GM19351 (cell line): Measurements from ENCODE around the gene HOXB4.
"Not testable (repeated sequence)": the region's sequence is repeated elsewhere in the genome, so short reads cannot be mapped to it uniquely, and the experiment has no call there.

Source experiments
- ATAC-seq: cut with Tn5 transposase; IDR thresholded peaks from one replicate; pipeline ENCODE4 v1.9.1; 2021; ENCODE audit warnings: mild to moderate bottlenecking, moderate library complexity; ENCODE audit not compliant: unreplicated experiment

Gene HOXB4

DNA sequence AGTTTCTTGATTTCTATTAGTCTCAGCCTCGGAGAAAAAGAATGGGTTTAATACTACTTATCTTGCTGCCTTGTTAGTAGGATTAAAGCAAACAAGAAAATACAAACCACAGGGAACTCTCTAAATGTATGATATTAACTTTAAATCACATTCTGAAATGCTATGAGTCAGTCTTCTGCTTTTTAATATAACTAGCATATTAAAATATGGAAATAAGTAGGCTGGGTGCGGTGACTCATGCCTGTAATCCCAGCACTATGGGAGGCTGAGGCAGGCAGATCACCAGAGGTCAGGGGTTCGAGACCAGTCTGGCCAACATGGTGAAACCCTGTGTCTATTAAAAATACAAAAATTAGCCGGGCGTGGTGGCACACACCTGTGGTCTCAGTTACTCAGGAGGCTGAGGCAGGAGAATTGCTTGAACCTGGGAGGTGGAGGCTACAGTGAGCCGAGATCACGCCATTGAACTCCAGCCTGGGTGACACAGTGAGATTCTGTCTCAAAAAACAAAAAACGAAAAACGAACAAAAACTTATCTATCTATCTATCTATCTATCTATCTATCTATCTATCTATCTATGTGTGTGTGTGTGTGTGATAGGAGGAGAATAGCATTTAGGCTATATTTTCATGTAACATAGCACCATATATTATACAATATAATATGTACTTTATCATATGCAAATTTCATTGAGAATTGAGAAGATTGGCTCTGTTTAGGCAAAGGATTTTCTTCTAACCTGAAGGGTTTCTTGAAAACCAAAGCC lies 42.2 kb downstream of the HOXB4 start:
- ATAC-seq = not testable (repeated sequence)

DNA sequence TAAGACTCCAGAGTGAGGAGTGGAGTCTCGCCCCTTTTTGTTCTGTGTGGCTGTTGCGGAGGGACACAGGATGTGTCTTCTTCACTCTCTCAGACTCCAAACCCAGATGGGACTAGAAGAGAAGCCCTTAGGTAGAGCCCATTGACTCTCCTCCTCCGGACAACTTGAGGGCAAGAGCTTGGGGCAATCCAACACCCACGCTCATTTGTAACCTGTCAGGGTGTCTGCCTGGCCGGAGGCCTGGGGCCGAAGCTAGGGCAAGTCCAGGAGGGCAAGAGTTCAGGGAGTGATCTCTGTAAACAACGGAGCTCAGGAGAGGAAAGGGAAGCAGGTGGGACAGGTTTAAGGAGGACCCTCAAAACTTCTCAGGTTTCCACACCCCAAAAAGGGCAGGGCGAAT lies 45.9 kb downstream of the HOXB4 start:
- ATAC-seq = no peak

DNA sequence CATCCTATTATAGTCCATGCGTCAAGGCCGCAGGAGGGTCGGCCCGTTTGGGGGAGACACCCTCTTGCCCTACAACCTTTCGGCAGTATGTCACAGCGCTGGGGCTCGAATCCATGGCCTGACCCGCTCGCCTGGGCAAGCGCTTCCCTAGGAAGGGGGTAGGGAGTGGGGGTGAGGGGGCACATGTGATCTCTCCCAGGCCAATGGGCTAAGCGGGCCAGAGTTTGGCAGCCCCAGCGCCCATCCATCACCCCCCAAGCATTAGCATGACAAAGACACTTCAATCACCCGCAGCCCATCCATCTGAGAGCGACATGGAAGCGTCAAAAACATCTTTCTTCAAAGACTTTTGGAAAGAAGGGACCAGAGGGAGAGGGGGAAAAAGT lies 47.3 kb downstream of the HOXB4 start, which contains the start of gene HOXB1:
Gene HOXB1 (minus strand): TSS at position 125 of the 386 bp plus-strand sequence. CDS start 107 bp downstream, at position 18.
- ATAC-seq = no peak

DNA sequence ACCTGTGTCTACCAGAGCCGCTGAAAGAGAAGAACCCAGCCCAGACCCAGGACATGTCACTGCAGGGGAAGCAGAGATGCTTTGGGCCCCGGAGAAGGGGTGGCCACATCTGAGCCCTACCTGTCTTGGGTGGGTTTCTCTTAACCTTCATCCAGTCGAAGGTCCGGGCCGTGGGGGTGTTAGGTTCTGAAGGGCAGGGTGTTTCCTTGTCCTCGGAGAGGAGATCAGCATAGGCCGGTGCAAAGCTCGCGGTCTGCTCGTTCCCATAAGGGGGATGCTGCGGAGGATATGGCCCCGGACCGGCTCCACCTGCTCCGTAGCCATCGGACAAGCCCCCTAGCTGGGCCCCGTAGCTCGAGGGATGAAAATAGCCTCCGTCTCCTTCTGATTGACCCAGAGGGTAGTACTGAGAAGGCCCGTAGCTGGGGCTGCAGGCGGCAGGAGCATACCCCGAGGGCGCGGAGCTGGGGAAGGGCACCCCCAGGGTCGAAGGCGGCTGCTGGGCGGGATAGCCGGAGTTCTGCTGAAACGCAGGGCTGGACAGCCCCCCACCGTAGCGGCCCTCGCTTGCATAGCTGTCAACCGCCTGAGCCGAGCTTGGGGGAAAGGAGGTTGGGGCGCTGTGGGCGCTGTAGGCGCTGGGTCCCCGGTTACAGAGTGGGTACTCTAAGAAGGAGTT lies 47.8 kb downstream of the HOXB4 start:
- ATAC-seq = no peak

DNA sequence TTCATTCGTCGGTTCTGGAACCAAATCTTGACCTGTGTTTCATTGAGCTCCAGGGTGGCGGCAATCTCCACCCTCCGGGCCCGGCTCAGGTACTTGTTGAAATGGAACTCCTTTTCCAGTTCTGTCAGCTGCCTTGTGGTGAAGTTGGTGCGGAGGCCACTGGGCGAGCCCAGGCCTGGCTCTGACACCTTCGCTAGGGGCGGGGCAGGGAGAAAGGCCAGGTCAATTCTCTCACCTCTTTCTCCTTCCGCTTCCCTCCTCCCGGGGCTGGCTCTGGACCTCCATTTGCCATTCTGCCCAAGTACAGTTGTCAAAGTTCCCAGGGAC lies 48.5 kb downstream of the HOXB4 start:
- ATAC-seq = no peak

DNA sequence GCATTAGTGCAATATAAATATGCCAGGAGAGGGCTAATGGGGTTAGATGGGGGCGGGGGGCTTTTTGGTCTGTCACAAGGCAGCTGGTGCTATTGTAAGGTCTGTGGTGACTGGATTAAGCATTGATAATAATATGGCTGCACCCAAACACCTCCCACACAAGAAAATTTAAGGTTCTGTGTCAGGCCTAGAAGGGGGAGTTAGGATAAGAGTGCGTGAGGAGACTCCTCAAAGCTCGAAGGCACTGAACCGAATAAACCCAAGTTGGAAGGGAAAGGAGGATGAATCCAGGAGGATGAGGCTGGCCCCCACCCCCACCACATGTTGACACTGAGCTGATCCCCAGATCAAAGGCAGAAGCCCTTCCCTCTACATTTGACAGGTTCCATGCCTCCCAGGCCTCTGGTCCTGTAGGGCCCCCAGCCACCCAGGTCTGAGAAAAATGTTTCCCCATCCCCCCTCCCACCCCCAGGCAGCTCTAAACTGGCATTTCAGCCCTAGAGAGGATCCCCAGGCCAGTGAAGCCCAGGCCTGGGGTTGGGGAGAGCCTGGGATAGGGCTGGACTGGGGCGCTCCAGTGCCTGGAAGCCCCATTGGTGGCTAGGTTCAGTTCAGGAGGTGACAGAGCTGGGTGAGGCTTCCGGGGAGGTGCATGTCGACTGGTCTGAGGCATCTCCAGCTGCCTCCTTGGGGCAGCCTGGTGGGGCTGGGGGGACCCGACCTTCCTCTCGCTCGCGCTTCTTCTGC lies 49.0 kb downstream of the HOXB4 start:
- ATAC-seq = no peak

DNA sequence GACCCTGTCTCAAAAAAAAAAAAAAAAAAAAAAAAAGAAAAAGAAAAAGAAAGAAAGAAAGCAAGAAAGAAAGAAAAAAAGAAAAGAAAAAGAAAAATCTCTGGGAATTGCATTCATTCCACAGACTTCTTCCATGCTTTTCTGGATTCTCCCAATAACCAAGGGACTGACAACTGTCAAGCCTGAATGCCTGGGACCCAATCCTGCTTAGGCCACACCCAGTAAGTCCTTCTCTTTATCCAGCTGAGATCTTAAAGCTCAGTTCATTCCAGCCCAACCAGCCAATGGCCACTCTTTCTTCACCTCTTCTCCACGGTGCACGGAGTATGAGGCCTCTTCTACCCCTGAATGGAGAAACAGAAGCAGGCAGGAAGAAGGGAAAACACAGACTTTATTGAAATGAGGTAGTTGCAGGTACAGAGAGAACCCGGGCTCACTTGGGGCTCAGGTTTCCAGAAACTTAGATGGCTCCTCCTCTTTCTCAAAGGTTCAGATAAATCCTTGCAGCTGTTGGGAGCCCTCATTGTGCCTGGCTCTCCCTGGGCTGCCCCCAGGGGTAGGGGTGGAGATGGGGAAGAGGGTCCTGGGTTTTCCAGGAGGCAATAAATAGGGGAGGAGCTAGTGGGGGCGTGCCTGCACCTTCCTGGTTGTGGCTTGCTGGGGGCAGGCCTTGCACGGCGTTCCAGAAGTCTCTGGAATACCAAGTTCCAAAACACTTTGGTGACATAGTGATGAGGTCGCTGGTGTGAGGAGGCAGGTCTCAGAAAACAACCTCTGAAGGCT lies 49.8 kb downstream of the HOXB4 start:
- no peak for ATAC-seq

DNA sequence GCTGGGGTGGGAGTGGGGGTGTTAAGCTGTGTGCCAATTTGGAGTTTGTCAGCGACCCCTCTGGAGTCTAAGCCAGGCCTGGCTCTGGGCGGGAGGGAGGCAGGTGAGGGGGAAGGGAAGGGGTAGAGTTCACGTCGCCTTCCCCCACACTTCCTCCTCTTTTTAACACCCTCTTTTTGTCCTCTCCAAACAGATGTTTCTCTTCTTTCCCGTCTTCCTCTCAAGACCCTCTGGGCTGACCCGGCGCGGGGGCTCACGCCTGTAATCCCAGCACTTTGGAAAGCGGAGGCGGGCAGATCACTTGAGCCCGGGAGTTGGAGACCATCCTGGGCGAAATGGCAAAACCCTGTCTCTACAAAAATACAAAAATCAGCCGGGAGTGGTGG lies 50.6 kb downstream of the HOXB4 start:
- no peak for ATAC-seq

DNA sequence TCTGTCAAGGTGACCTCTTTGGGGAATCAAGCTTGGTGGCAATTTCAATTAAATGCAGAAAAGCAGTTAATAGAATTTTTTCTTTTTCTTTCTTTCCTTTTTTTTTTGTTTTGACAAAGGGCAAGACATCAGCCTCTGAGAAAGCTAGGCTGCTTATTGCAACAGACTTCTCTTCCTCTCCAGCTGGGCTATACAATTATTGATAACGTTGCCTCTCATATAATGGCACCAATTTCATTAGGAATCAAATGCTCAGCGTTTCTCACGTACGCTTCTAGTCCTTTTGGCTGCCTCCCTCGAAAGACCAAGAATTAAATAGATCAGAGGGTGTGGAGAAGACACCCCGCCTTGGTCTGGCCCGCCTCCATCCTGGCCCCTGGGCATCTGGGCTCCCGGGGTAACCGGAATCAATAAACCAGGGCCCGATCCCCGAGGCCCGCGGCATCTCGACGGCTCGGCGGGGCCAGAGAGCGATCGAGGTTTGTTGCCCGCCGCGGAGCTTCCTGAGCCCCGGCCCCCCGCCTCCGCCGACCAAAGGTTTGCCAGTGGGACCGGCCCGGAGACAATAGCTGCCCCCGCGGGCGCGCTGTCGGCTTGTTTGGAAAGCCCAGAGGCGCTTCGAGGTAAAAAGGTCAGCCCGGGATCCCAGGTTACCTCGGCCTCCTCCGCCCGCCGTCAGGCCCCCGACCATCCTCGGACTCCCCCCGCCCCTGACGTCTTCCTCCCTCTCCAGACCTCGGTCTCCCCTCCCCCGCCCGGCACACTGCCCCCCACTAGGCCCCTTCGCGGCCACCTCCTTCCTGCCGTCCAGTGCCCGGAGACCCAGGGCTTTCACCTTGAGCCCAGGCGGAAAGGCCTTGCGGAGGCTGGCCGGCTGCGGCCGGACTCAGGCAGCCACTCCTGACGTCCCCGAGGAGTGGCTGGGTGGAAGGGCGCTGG lies 51.3 kb downstream of the HOXB4 start:
- no peak for ATAC-seq
